CD4-positive, alpha-beta T cell treated with Interleukin-1 beta for 1 hour (primary cell): ENCODE results near the gene P2RX5.
A peak's percentile ranks its signal among the peaks of the same experiment; 100 is the strongest.
"Not testable (repeated sequence)": the region's sequence is repeated elsewhere in the genome, so short reads cannot be mapped to it uniquely, and the experiment has no call there.

Experiments used
- DNase-seq, 2 donors: peaks; one replicate each; pipeline ENCODE4 v3.0.0-alpha.2; 2020 to 2022

The P2RX5 gene

GRCh38 chr17:3695723-3696411 lies at the start of gene P2RX5:
Gene P2RX5 (minus strand): TSS chr17:3696155. CDS start chr17:3696005, 150 bp downstream.
- peak; percentile 50 to 63 for DNase-seq

- no peak for DNase-seq
Measured at GRCh38 chr17:3745071-3745470, 49.1 kb upstream of the P2RX5 start.

- no peak for DNase-seq
Measured at GRCh38 chr17:3744014-3744413, 48.1 kb upstream of the P2RX5 start.

GRCh38 chr17:3740611-3741073 lies 44.7 kb upstream of the P2RX5 start:
- peak; percentile 60 to 62 for DNase-seq

GRCh38 chr17:3739422-3740124 lies 43.6 kb upstream of the P2RX5 start:
- DNase-seq, result no peak

GRCh38 chr17:3738562-3739295 lies 42.8 kb upstream of the P2RX5 start:
- DNase-seq, result peak; percentile 45 to 56

- no peak for DNase-seq
Measured at GRCh38 chr17:3735515-3735914, 39.6 kb upstream of the P2RX5 start.

GRCh38 chr17:3734911-3735276 lies 38.9 kb upstream of the P2RX5 start:
- DNase-seq, result not testable (repeated sequence)

GRCh38 chr17:3732210-3732621 lies 36.3 kb upstream of the P2RX5 start:
- no peak for DNase-seq

- no peak for DNase-seq
Measured at GRCh38 chr17:3730881-3731429, 35.0 kb upstream of the P2RX5 start.

- DNase-seq, result no peak
Measured at GRCh38 chr17:3729881-3730280, 33.9 kb upstream of the P2RX5 start.

- not testable (repeated sequence) for DNase-seq
Measured at GRCh38 chr17:3728099-3728498, 32.1 kb upstream of the P2RX5 start.

- DNase-seq, result no peak
Measured at GRCh38 chr17:3727041-3727440, 31.1 kb upstream of the P2RX5 start.

GRCh38 chr17:3724378-3725077 lies 28.6 kb upstream of the P2RX5 start:
- no peak for DNase-seq

GRCh38 chr17:3723556-3724377 lies 27.8 kb upstream of the P2RX5 start, which contains the start of gene HASPIN:
Gene HASPIN (plus strand): TSS chr17:3723903. CDS start chr17:3723936, 33 bp downstream.
- peak; percentile 91 to 92 for DNase-seq

GRCh38 chr17:3723188-3723555 lies 27.2 kb upstream of the P2RX5 start:
- DNase-seq, result no peak

GRCh38 chr17:3722716-3723115 lies 26.8 kb upstream of the P2RX5 start:
- no peak for DNase-seq

- DNase-seq, result no peak
Measured at GRCh38 chr17:3719265-3719664, 23.3 kb upstream of the P2RX5 start.

- DNase-seq, result no peak
Measured at GRCh38 chr17:3718201-3718600, 22.2 kb upstream of the P2RX5 start.

GRCh38 chr17:3715296-3715695 lies 19.3 kb upstream of the P2RX5 start:
- no peak for DNase-seq

GRCh38 chr17:3712811-3713463 lies 17.0 kb upstream of the P2RX5 start:
- no peak for DNase-seq
